ENCODE results near the gene NAXD.
"Not testable (repeated sequence)": the region's sequence is repeated elsewhere in the genome, so short reads cannot be mapped to it uniquely, and the experiment has no call there.

The NAXD gene

DNA sequence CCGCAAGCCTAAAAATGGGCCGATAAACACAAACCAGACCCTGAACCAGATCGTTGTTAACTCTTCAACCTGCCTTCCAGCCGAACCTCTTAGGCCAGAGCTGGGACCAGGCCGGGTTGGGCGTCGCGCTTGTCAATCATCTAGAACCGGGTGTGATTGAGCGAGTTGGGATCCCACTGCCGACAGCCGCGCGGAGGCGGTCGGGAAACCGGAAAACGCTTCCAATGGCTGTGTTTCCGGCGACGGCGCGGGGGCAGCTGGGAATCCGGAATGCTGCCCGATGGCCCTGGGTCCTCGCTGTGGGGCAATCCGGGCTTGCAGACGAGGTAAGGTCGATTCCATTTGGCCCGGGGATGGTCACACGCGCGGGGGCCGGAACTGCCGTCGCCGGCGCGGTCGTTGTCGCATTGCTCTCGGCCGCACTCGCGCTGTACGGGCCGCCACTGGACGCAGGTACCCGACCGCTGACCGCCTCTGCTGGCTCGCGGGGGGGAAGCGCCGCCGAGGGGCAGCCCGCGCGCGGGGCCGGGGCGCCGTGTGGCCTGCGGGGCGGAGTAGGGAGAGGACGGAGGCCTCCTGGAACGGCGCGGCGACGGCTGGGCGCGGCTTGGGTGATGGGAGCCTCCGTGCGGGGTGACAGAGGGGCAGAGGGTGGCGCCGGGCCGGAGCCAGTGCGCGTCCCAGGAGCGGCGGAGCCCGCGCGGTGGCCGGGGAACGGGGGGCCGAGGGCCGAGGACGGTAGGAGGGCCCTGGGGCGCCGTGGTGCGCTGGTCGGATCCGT is at the start of gene NAXD:
Gene NAXD, plus strand, starts transcription at position 224 of the 781 bp plus-strand sequence. Its CDS starts 57 bp downstream, at position 281.
- peak; percentile 94 for DNase-seq

DNA sequence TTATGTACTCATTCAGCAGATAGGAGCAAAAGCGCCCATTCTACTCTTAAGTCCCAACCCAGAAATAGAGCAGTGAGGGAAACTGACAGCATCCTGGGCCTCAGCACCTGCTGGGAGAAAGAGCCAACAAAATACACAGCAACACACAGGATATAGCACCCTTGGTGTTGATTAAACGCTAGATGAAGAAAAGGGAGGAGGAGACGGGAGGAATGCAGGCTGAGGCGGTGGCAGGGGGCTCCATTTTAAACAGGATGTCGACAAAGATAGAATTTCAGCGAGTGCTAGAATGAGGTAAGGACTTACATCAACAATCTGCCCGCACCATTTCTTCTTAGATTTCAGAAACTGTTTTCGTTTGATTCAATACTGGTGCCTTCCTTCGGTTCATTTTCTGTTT is 49.2 kb upstream of the NAXD start:
- DNase-seq: no peak

DNA sequence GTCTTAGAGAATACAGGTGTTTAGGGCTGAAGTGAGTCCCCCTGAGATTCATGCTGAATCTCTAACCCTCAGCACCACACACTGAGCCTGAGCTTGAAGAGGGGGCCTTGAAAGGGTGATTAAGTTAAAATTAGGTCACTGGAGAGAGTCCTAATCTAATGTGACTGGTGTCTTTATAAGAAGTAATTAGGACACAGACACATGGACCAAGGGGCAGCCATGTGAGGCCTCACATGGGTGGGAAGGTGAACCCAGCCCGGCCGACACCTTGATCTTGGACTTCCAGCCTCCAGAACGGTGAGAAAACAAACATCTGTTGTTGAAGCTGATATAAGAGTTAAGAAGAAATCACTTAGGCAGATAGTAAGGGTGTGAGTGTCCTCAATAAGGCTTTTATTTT is 46.7 kb upstream of the NAXD start:
- DNase-seq: peak; percentile 51

DNA sequence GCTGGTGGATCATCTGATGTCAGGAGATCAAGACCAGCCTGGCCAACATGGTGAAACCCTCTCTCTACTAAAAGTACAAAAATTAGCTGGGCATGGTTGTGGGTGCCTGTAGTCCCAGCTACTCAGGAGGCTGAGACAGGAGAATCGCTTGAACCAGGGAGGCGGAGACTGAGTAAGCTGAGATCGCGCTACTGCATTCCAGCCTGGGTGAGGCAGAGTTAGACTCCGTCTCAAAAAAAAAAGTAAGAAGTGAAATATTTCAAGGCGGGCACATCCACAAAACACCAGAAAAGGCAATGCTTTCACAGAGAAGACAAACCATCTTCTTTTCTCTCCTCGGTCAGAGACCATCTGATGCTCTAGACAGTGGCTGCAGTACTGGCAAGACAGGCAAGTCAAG is 45.4 kb upstream of the NAXD start:
- not testable (repeated sequence) for DNase-seq

DNA sequence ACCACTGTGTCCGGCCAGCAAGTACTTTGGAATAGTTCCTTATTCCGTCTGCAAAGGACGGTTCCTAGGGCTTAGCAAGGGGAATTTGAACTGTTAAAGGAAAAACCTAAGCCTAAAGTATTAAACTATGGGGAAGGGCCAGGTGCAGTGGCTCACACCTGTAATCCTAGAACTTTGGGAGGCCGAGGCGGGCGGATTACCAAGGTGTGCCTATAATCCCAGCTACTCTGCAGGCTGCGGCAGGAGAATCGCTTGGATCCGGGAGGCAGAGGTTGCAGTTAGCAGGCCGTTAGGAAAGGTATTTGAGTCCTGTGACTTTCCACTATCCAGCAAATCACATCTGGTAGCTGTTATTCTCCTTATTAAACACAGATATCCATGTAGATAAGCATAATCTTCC is 44.5 kb upstream of the NAXD start:
- DNase-seq: no peak

DNA sequence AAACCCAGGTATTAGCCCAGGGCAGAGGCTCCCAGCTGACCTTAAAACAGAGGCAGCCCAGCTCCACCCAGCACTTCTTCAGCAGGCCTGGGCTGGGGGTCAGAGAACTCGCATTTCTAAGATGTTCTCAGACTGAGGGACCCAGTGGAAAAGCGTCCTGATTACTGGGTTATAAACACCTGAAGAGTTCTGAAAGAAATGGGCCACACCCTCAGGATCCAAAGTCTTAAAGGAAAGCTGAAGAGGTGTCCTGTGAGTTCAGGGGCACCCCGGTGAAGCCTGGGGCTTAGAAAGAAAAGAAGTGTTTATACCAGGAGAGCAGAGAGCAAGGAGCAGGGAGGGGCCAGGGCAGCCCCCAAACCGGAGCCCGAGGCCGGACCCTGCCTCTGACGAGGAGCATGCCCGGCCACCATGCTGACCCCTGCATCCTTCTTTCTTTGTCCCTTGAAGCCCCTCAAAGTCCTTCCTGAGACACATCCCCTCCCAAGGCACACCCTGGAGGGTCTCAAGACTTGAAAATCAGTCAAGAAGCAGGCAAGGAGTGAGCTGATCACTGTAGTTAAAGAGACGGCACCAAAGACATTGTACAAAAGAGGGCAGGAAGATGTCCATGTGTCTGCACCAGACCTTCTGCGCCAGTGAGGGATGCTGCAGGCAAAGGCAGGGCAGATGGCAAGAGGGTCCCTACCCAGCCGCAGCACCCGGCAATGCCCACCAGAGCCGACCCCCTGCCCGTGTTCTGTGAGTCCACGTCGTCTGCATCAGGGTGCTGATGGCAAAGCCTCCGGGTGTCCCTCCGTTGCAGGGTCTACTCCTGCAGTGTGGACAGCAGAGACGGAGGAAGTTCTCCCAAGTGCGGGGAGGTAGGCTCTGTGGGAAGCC is 43.2 kb upstream of the NAXD start:
- no peak for DNase-seq

DNA sequence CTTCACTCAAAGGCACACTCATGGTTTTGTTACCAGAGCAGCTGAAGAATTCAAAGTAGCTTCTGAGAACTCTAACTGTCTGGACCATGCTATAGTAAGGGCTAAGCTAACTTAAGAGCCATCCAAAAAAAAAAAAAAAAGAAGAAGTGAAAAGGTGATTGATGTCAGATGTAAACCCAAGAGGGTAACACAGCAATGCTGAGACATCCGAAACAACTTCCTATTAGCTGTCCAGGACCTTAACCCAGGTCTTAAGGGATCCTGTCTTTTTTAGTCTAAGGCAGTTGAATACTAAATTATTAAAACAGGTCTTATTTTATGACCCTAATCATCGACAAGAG is 42.6 kb upstream of the NAXD start:
- no peak for DNase-seq

DNA sequence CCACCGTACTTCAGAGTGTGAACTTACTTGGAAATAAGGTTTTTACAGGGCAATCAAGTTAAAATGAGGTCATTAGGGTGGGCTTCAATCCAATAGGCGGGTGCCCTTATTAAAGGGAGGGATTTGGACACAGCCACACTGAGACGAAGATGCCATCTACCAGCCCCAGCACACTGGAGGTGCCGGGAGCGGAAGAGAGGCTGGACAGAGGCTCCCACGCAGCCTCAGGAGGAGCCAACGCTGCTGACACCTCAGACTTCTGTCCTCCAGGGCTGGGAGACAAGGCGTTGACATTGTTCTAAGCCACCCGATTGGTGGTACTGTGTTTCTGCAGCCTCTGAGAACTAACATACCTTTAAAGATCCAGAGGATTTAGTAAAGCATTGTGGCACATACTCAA is 41.2 kb upstream of the NAXD start:
- DNase-seq: no peak

DNA sequence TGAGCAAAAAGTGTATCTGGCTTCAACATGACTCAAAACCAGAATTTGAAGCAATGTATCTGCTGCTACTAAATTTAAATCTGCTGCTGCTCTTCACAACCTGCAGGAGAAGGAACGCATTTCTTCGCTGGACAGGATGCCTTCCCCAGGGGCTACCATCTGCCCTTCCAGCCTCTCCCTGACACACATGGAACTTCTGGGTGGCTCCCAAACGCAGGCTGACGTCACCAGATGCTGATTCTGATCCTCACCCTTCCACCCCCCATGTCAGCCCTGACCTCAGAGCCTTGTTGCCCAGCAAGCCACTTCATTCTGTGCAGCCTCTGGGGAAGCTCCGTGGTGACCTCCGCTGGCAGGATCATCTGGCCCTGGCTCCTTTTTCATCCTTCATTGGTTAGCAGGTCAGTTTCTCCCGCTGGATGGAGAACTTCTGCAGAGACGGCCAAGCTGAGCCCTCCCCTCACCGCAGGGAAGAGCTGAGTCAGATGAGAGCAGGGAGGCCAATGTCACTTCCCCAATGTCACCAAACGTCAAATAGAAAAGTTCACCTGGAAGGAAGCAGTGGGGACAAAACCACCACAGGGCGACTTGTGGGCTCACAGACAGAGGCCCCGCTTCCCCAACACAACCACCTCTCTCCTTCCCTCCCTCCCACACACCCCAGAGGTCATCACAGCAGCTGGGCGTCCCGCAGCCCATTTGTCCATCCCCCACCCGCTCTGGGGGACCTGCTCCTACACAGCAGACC is 39.8 kb upstream of the NAXD start:
- DNase-seq: no peak

DNA sequence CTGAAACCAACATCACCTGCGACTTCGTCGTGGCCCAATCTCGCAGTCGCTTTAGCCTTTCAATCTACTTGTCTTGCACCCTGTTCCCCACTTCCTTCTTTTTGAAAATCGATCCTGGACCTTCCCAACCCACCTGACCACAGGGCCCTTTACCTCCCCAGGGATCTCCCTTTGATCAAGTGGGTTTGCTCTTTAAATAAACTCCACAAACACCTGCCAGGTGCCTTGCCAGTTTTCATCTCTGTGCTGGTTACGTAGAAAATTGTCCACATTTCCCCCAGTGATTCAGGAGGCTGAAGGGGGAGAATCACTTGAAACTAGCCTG is 39.3 kb upstream of the NAXD start:
- DNase-seq: no peak

DNA sequence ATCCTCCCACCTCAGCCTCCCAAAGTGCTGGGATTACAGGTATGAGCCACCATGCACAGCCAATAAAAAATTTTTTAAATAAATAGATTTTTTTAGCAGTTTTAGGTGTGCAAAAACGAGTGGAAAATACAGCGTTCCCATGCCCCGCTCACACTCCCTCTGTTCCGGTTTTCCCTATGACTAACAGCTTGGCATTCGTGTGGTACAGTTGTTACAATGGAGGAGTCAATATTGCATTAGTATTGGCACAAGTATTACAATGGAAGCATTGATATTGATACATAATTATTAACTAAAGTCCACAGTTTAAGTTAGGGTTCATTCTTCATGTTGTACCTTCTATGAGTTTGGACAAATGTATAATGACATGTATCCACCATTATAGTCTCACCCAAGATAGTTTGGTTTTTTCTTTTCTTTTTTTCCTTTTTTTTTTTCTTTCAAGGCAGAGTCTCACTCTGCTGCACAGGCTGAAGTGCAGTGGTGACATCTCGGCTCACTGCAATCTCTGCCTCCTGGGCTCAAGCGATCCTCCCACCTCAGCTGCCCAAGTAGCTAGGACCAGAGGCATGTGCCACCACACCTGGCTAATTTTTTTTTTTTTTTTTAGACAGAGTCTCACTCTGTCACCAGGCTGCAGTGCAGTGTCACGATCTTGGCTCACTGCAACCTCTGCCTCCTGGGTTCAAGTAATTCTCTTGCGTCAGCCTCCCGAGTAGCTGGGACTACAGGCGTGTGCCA is 38.4 kb upstream of the NAXD start:
- DNase-seq: no peak

DNA sequence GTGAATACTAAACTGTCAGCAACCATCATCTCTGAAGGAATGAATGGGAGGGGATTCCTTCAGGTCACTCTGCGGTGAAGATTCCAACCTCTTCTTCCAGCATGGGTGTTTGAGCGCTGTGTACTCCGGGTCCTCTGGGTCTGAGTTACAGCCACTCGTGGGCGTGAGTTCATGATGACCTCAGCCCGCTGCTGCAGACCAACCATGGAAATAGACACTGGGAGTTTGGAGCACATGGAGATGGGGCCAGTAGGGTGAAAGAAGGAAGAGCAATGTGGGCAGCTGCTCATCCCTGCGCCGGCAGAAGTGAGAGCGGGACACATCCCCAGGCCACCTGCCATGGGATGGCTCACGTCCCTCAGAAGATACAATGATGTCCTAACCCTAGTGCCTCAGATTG is 37.0 kb upstream of the NAXD start:
- DNase-seq: no peak

DNA sequence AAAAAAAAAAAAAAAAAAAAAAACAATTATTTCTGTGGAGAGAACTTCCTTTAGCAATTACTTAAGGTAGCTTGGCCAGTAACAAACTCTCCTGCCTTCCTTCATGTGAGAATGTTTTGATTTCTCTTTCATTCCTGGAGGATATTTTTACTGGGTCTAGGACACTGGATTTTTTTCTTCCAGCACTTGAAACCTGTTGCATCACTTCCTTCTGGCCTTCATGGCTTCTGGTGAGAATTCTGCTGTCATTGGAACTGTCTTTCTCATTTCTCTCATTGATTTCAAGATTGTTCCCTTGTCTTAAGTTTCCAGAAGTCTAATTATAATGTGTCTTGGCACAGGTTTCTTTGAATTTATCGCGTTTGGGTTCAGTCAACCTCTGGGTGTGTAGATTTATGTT is 34.5 kb upstream of the NAXD start:
- DNase-seq: no peak

DNA sequence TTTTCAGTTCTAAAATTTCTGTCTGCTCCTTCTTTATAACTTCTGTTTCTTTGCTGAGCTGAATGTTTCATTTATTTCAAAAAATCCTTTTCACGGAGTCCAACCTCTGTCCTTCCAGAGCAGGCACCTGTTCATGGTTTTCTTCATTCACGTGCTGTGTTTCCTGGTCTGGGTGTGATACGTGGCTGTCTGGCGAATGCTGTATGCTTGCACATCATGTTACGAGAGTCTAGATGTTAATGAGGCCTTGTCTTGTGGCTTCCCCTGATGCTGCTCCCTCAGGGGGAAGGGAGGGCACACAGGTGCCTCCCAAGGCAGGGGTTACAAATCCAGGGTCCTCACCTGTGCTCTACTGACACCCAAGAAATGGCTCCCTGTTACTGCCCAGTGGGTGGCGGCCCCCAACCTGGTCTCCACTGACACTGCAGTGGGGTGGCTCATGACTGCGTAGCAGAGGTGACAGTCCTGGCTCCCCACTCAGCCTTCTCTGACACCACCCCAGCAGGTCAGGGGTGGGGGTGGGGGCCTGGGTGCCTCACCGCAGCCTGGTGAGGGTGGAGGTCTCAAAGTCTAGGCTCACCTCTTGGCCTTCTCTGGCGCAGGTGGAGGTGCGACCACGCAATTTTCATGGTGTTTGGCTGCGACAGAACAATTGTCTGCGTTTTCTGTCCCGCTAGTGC is 33.7 kb upstream of the NAXD start:
- no peak for DNase-seq

DNA sequence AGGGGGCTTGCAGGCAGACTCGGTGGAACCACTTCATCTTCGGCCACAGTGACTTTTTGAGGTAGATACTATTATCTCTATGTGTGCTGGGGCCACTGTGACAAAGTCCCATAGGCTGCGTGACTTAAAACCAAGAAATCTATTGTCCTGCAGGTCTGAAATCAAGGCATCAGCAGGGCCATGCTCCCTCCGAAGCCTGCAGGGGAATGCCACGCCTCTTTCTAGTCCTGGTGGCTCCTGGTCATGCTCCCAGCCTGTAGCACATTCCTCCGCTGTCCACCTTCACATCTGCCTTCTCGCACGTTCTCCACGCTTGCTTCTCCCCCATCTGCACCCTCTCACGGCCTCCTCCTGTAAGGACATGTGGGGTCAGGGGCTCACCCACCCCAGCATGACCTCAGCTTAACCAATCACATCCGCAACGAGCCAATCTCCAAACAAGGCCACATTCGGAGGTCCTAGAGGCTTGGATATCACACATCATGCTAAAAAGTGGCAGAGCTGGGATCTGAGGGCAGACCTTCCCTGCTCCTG is 32.9 kb upstream of the NAXD start:
- DNase-seq: no peak

DNA sequence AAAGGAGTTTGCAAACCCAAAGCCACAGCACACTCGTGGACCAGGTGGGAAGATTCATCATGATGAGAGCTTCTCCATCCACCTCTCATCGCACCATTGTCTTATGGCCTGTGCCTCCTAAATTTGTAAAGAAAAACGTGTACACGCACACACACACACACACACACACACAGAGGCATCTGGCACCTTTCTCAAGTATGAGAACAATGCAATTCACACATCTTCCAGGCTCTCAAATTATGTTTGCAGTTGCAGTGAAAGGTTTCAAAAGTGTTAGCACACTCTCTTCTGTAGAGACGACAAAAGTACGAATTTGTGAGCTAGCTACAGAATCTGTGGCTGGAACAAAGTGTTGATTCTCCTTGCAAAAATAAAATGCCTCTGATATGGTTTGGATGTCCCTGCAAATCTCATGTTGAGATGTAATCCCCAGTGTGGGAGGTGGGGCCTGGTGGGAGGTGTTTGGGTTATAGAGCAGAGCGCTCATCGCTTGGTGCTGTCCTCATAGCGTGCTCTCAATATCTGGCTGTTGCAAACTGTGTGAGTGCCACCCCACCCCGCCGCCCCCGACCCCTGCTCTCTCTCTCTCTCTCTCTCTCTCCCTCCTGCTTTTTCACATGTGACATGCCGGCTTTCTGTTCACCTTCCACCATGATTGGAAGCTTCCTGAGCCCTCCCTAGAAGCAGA is 32.0 kb upstream of the NAXD start:
- DNase-seq: no peak

DNA sequence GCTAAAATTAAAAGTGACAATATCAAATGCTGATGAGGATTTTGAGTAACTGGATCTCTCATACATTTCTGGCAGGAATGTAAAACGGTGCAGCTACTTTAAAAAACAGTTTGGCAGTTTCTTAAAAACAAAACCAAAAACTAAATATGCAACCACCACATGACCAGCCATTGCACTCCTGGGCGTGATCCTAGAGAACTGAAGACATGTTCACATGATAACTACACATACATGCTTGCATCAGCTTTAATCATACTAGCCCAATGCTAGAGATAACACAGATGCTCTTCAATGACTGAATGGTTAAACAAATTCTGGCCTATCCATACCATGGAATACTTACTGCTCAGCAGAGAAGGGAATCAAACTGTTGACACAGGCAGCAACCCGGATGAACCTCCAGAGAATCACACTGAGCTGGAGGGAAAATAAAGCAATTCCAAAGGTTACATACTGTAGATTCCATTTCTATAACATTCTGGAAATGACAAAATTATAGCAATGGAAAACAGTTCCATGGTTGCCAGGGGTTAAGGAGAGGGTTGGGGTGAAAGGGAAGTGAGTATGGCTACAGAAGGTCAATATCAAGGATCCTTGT is 25.5 kb upstream of the NAXD start:
- no peak for DNase-seq

DNA sequence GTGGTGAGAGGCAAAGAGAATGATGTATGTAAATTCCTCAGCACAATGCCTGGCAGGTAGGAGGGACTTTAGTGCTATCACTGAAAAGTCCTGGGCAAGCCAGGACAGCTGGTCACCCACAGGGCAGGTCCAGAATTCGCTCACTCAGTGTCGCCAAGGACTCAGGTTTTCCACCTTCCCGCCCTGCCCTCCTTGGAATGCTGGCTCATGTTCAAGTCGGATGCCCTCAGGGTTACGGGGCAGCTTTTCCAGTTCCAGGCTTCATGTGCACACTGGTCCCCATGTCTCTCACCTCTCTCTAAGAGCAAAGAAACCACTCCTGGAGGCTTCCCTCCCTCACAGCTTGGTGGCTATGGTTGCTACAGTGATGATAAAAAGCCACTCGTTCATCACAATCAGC is 24.8 kb upstream of the NAXD start:
- no peak for DNase-seq

DNA sequence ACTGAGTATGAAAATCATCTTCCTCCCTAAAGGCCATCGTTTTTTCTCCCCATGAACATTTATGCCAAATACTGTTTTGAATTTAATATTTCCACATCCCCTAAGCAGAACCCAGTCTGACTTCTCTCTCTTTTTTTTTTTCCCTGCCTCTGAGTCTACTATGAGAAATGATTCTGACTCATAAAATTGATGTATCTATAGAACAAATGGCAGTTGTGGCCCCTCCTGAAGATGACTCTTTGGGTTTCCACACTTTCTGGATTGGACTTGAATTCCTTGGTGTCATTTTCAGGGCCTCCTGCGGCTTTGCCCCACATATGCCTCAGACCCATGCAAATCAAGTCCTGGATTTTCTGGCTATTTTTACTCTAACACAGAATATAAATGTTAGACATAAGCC is 22.7 kb upstream of the NAXD start:
- DNase-seq: no peak

DNA sequence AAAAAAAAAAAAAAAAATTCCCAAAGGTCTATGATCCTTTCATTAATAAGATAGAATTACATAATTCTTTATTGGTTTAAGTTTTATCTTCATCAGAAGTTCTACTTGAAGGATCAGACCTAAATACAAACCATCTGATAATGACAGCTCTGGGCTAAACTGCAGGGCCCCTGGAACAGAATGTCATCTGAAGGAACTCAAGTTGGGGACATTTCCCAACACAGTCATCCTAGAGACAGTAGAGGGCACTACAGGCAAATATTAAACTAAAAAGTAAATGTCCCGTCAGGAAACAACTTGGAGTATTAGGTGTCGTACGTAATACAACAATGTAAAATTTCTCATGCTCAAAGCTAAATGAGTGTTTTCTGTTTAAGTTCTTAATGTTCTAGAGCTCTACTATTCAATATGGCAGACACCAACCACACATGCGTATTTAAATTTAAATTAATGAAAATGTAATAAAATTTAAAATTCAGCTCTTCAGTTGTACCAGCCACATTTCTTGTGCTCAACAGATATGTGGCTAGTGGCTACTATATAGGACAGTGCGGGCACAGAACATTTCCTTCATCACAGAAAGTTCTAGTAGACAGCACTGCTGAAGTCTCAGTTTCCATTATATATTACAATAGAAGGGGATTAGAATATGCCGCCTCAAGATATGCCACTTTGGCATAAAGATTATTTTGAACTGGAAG is 21.8 kb upstream of the NAXD start:
- DNase-seq: no peak

Data from retina (tissue), 1 donor.